H54 (cell line): ENCODE measurements around the gene LLCFC1.
"Not testable (repeated sequence)": the region's sequence is repeated elsewhere in the genome, so short reads cannot be mapped to it uniquely, and the experiment has no call there.

Experiments
- DNase-seq: peaks from one replicate; pipeline ENCODE4 v3.0.0; 2011; ENCODE audit warnings: low spot score, mixed read lengths; ENCODE audit not compliant: insufficient read length
- FAIRE-seq: peaks from 3 replicates; lab custom pipeline; 2011; peaks lifted over from hg19 to GRCh38; lab: Jason Lieb, UNC
- POLR2A ChIP-seq: IDR thresholded peaks from 2 replicates; pipeline ENCODE4 v1.6.1; 2011; ENCODE audit warnings: low read depth, mild to moderate bottlenecking, low read length

Gene LLCFC1

DNA sequence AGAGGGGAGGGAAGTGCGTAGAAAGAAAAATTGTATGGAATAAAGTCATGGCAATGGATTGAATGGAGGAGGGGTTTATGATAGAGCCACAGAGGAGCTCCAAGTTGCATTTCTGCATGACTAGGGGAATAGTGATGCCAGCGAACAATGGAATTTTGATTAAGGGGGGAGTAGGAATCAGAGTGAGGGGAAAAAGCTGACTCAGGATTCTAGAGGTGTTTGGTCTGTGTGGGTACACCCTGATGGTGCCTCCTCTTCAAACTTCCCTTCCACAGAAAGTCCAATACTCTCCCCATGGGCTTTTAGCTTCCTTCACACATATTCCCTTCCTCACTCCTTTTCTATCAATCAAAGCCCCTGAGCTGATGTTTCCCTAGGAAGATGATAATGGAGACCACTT is 24.7 kb downstream of the LLCFC1 start:
- no peak for TF ChIP-seq POLR2A
- DNase-seq (no peak), FAIRE-seq (no peak)

DNA sequence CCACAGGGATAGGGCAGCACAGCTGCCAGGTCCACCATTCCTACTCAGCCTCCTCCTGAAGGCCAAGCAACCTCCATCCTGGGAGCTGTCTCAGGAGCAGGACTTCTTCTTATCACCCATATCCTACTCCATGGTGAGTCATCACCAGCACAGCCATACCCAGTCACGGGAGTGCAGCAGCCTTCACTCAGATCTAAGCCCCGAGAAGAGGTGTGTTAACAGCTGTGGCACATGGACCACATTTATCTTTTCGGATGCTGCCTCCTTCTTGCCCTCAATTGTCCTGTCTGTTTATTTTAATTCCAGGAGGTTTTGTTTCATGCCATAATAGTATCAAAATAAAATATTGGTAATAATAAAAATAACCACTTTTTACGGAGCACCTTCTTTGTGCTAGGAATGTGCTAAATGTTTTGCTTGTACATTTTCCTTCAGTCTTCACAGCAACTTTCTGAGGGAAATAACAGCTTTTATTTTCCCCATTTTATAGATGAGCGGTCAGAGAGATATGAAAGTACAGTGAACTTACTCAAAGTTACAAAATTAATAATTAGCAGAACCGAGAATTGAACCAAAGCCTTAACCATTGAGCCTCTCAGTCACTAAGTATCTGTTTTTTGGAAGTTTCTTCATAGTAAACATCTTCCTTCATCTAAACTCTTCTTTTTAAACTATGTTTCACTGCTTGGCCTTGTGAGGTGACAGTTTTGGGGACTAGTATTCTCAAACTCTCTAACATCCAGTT is 25.4 kb downstream of the LLCFC1 start:
- TF ChIP-seq POLR2A, result no peak

DNA sequence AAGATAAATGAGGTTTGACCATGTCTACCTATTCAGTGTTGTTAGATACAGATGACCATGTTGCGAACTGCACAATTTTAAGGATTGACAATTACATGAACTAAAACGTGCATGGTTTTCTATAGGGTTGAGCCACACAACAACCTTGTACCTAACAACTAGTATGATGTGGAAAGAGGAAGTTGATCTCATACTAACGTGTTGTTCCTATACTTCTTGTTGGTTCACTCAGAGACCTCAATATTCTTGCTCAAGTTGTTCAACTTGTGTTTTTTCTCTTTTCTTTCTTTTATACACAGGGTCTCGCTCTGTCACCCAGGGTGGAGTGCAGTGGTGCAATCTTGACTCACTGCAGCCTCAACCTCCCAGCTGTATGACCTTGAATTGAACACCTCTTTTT is 28.9 kb downstream of the LLCFC1 start:
- no peak for FAIRE-seq
- no peak for TF ChIP-seq POLR2A
- DNase-seq, result no peak

More for the DNA sequence above, 25.4 kb downstream of the LLCFC1 start:
- FAIRE-seq (no peak), DNase-seq (no peak)

DNA sequence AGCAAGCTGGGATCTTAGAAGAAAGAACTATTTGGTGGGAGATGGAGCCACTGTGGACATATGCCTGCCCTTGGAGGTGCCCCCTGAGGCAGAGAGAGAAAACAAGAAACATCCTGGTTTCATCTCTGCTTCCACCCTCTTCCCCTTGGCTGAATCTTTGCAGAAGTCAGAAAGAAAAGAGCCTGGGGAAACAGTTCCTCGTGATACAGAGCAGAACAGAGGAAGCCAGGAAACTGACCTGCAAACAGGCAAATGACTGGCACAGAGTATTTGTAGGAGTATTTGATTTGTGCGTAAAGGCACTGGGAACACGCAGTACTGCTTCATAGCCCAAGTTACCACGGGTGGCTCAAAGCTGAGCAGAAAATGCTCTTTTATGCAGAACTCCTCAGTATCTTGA is 29.9 kb downstream of the LLCFC1 start:
- no peak for TF ChIP-seq POLR2A
- FAIRE-seq, result no peak
- no peak for DNase-seq

GRCh38 chr7:142974626-142975025 is 35.3 kb downstream of the LLCFC1 start:
- no peak for DNase-seq
- FAIRE-seq, result no peak
- no peak for TF ChIP-seq POLR2A

GRCh38 chr7:142978402-142978801 is 39.1 kb downstream of the LLCFC1 start:
- FAIRE-seq, DNase-seq: not testable (repeated sequence)

DNA sequence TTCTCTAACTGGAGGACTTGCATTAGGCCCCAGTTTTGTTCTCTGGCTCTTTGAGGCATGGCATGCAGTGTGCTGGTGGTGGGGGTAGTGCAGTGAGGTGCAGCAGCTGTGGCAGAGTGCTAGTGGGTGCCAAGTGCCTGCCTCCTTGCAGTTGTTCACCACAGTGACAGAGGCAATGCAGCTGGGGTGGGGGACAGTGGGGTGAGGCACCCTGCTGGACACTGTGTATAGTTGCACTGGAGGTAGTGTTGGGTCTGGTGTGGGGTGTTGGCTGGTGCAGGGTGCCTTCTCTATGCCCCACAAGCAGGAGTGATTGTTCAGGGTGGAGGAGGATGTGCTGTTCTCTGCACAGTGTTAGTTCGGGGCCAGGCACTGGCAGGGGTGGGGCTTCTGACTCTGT is 44.5 kb downstream of the LLCFC1 start:
- DNase-seq (no peak), FAIRE-seq (no peak)
- TF ChIP-seq POLR2A, result no peak

DNA sequence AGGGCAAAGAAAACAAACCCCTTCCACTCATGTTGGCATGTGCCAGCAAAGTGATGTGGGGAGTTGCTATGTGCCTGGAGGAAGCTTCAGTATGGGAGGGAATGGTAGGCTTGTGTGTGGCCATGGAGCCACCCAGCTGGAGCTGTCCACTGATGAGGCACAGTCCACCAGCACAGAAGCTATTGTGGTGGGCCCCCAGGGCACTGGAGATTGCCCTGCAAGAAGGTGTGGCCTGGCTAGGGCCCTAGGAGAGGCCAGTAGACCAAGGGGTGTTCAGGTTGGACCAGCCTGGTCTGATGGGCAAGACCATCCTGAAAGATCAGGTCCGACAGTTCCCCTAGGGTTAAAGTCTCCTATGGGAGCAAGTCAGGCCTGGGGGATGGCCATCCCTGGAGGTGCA is 45.0 kb downstream of the LLCFC1 start:
- no peak for TF ChIP-seq POLR2A
- DNase-seq (no peak), FAIRE-seq (no peak)
